ENCODE measurements around the gene SDK2.
A peak's percentile ranks its signal among the peaks of the same experiment; 100 is the strongest.
"Not testable (repeated sequence)": the region's sequence is repeated elsewhere in the genome, so short reads cannot be mapped to it uniquely, and the experiment has no call there.

SDK2 gene

DNA sequence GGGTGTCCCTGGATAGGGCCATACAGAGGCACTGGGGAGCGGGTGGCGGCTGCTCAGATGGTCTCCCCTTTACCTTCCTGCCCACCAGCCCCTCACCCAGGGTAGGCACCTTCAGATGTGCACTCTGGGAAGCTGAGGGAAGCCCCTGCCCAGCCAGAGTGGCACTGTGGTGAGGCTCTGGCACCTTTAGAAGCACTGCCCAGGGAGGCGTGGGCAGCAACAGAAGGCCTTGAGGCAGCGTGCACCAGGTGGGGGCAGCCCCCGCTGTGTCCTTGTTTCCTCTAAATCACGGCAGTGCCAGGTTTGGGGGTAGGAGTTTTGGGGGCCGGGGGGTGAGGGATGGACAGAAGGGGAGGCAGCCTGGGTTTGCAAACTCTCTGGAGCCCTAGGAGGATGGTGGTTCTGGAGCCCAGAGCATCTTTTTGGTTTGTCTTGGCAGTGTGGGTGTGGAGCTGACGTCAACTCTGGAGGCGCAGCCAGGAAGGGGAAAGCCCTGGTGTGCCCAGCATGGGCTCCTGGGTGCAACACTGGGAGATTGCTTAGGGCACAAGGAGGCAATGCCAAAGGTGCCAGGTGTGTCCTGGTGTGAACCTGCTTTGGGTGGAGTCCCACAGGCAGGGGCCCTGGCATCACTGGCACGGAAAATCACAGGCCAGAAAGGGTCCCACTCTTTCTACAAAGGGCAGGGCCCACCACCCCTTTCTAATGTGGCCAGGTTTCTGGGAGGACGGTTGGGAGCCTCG is 309.3 kb downstream of the SDK2 start:
- DNase-seq (ENCODE audit: low read depth in 1 of 2, low spot score in 1 of 2) = no peak

DNA sequence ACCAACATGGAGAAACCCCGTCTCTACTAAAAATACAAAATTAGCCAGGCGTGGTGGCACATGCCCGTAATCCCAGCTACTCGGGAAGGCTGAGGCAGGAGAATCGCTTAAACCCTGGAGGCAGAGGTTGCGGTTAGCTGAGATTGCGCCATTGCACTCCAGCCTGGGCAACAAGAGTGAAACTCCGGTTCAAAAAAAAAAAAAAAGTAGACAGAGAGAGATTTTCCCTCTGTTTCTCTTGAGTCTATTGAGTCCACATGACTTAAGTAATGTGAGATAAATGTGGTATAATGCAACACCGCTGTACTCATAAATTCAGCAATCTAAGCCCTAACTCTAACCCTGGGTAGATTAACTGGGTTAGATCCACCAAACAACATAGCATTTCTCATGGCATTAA is 310.8 kb downstream of the SDK2 start:
- not testable (repeated sequence) for DNase-seq (ENCODE audit: low read depth in 1 of 2, low spot score in 1 of 2)

DNA sequence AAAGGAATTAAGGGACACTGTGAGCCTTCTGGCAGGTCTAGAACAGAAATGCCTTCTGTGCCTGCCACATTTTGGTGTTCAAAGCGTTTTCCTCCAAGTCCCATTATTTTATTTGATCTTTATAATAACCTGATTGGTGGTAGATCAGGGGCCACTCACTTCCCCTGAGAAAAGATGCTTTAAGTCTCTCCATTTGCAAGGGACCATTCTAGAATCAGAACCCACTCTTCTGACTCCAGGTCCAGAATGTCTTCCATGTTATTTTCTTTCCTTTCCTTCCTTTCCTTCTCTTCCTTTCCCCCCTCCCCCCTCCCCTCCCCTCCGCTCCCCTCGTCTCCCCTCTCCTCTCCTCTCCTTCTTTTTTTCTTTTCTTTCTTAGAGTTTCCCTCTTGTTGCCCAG is 313.2 kb downstream of the SDK2 start:
- DNase-seq (ENCODE audit: low read depth in 1 of 2, low spot score in 1 of 2) = no peak

DNA sequence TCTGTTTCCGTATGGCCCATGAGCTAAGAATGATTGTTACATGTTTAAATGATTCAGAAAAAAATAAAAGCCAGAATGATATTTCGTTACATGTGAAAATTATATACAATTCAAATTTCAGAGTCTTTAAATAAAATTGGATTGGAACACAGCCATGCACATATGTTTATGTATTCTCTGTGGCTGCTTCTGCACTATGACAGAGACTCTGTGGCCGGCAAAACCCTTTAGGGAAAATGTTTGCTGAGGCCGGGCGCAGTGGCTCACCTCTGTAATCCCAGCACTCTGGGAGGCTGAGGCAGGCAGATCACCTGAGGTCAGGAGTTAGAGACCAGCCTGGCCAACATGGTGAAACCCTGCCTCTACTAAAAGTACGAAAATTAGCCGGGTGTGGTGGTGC is 316.6 kb downstream of the SDK2 start:
- no peak for DNase-seq (ENCODE audit: low read depth in 1 of 2, low spot score in 1 of 2)

DNA sequence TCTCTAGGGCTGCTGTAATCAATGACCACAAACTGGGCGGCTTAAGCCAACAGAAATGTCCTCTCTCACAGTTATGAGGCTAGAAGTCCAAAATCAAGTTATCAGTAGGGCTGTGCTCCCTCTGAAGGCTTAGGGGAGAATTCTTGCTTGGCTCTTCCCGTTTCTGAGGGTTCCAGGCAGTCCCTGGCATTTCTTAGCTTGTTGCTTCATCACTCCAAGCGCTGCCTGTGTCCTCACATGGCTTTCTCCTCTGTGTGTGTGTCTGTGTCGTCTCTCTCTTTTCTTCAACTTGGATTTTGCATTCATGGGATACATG is 318.8 kb downstream of the SDK2 start:
- DNase-seq (ENCODE audit: low read depth in 1 of 2, low spot score in 1 of 2) = no peak

DNA sequence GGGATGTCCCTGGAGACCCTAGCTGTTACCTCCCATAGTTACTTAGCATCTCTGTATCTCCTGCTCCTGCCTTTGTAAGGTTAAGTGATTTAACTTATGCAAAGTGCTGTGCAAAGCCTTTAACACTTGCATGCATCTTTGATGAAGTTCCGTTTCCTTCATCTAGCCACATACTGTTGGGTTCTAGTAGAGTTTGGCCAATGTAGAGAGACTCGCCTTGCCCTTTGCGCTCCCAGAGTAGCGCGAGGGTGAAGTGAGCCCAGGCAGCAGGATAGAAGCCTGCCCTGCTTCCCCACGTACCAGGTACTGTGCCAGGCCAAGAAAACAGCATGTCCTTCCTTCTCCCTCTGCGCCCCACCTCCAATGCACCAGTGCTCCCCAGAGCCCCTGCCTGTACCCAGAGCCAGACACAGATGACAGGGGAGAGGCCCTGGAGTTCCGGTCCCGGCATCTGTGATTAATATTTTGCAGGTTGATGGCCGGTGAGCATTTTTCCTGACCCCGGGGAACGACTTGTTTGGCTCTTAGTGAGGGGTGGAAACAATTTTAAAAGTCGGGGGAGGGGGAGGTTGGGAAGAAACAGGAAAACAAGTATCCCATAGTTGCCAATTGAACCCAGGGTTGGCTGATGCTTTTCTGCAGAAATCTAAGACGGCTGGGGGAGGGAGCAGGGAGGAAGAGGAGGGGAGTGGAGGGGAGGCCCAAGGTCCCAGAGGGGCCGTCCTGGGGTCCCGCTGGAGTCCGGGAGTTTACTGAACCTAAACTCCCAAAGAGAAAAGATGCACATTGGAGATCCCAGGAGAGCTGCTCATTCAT is 319.3 kb downstream of the SDK2 start:
- no peak for DNase-seq (ENCODE audit: low read depth in 1 of 2, low spot score in 1 of 2)

DNA sequence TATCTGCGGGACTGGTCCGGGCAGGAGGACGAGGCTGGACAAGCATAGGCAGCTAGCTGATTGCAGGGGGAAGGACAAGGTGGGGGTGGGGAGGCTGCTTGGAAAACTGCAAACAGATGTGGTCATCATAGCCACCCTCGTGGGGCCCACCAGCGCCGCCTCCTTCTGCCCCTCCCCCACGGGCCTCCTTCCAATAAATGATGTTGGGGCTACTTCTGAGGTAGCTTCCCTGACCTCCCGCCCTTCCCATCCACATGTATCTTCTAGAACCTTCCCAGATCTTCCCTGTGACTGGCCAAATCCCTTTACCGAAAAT is 320.1 kb downstream of the SDK2 start:
- no peak for DNase-seq (ENCODE audit: low read depth in 1 of 2, low spot score in 1 of 2)

DNA sequence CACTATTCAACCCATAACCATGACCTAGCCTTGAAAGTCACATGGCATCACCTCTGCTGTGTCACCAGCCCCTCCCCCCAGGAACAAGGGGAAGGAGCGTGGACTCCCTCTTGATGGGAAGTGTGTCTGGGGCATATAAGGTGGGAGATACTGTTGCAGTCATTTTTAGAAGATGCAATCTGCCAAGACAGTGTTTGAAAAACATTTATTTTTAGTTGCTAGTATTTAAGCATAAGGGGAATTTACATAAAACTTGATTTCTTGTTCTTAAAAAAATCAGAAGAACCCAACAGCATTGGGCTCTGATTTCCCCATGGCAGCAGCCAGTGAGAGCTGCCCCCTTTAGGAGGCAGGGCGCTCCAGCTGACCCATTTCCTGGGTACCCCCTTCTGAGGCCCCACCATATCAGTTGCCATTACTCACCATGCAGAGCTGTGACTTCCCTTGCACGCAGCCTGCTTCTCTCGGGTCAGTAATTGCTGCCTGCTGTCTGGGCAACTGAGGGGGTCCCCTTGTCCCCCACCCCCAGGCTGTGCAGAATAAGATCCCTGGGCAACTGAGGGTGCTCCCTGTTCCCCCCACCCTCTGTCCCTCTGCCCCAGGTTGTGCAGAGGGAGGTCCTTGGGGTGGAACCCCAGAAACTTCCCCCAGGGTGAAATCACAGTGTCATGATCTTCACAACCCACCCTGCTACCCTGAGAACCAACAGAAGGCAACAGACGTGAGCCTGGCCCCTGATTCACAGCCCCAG is 320.7 kb downstream of the SDK2 start:
- no peak for DNase-seq (ENCODE audit: low read depth in 1 of 2, low spot score in 1 of 2)

DNA sequence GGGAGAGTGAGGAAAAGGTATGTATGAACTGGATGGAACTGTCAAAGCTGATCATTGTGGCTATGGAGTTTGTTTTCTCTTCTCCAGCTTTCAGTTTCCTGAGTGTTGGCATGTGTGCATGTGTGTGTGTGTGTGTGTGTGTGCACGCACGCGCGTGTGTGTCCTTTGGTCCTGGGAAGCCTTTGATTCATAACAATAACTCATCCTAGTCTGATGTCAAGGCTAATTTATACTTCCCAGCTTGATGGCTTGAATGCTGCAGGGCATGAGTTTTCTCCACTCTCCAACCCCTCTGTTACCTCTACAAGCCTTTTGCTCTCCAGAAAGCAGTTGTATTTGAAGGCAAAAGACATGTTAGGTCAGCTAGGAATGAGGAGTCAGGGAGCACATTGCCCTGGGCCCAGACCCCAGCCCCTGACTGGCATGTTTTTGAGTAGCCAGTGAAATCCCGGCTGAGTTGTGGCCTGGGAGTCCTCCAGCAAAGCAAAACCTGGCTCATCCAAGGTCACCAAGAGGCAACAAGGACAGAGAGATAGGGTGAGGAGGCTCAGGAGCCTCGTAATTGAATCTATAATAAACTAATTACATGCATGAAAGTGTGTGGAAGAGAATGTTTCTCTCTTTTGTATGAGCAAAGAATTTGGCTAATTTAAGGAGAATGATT is 323.5 kb downstream of the SDK2 start:
- DNase-seq (ENCODE audit: low read depth in 1 of 2, low spot score in 1 of 2) = no peak

DNA sequence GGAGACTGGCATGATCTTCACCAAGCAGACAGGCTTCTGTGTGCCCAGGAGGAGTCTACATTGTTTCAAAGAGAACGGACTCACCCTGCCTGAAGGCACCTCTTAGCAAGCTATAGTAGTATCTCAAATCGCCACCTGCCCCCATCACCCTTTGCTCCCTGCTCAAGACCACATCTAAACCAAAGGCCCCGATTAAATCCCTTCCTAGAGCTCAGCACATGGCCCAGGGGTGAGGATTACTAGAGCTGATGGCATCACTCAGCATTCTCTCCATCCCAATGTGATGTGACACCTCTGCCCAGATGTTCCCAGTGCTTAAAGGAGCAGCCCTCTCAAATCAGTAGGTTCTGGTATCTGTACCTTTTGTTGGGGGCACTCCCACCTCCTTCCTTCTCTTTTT is 324.5 kb downstream of the SDK2 start:
- DNase-seq (ENCODE audit: low read depth in 1 of 2, low spot score in 1 of 2) = no peak

DNA sequence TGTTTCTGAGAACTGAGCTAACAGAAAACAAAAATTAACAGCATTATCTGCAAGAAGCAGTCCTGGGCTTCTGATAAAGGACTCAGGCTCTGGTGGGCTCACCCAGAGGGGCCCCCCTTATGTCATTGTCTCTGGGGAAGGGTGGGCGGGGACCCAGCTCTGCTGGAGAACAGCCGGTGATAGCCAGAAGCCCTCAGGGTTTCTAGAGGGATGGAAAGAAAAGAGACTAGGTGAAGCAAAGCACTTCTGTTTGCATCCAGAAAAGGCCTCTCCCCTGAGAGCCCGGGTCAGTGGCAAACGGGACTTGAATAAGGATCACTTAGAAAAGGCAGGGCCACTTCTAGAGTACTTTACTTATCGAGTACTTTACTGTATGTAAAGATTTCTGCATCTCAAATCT is 325.4 kb downstream of the SDK2 start:
- no peak for DNase-seq (ENCODE audit: low read depth in 1 of 2, low spot score in 1 of 2)

DNA sequence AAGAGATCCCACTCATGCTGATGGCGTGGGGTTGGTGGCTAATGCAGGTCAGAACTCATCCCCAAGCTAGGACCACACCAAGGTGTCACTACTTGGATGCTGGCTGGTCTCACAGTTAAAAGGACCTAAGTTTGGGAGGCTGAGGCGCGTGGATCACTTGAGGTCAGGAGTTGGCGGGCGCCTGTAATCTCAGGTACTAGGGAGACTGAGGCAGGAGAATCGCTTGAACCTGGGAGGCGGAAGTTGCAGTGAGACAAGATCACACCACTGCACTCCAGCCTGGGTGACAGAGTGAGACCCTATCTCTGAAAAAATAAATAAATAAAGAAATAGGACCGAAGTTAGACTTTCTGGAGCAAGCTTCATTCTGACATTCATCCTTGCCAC is 325.8 kb downstream of the SDK2 start:
- DNase-seq (ENCODE audit: low read depth in 1 of 2, low spot score in 1 of 2) = no peak

DNA sequence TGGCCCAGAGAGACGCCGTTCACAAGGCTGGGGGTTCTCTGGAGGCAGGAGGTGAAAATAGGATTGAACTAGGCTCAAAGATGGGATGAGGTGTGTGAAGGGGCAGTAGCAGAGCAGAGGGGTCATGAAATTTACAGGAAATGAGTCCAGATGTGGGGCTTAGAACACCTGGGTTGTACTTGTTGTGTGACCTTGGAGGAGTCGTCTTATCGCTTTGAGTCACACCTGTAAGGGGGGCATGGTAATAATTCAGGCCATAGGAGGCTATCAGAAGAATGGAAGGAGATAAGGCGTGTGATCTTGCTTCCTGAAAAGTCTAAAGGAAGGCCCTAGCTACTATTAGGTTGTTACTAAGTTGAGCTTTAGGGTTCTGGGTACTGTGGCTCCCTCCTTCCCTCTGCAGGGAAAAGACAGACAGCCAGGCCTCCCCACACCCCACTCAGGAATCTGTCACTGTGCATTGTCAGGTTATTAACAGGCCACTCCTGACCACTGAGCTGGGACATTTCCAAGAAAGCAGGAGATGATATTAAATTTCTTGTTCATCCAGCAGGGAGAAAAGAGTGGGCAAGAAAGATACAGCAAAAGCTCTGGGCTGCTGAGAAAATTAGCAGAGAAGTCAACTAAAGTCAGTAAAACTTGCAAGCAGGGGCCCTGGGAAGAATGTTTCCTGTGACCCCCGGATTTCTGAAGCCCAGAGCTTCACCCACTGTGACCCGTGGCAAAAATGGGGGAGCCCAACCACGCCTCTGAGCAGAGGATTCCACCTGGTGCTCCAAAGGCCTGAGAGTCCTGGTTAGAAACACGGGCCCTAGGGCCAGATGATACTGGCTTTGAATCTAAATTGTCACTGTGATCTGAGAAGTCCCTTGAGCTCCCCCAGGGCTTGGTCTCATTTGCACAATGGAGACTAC is 326.5 kb downstream of the SDK2 start:
- DNase-seq (ENCODE audit: low read depth in 1 of 2, low spot score in 1 of 2) = no peak

DNA sequence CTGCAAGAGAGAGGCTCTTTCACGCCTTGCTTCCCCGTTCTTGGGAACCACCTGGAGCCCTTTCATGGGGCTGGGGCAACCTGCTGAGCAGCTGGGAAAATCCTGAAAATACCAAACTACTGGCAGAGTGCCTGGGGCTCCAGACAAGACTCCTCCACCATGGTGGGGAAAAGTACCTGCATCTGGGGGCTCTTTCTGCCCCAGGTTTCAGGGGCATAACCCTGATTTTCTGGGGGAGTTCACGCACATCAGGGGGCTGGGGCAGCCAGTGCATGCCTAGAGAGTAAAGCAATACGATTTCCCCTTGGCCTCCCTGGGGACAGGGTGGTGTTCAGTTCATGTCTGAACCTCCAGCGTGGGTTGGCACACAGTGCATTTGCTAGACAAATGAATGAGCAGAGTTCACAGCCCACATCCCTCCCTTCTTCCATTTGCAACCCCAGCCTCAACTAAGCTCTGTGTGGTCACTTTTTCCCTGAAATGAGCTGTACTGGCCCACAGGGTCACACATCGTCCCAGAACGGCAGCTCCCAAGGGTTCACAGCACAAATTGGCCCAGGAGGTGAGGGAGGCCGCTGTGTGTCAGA is 327.2 kb downstream of the SDK2 start:
- DNase-seq (ENCODE audit: low read depth in 1 of 2, low spot score in 1 of 2) = no peak

DNA sequence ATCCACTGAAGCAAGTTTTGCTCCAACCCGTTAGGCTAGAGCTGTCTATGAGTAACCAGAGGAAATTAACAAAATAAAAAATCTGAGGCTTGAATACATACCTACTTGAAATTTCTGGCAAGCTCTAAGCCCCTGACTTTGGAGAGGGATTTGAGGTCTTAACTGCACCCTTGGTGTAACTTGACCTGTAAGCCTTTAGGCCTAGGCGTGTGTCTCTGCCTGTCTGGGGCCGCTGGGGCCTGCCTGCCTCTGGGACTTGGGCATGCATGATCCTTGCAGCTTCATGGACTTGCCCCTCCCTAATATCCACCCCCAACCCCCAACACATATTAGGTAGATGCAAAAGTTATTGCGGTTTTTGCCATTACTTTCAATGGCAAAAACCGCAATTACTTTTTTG is 328.8 kb downstream of the SDK2 start:
- DNase-seq (ENCODE audit: low read depth in 1 of 2, low spot score in 1 of 2) = no peak

DNA sequence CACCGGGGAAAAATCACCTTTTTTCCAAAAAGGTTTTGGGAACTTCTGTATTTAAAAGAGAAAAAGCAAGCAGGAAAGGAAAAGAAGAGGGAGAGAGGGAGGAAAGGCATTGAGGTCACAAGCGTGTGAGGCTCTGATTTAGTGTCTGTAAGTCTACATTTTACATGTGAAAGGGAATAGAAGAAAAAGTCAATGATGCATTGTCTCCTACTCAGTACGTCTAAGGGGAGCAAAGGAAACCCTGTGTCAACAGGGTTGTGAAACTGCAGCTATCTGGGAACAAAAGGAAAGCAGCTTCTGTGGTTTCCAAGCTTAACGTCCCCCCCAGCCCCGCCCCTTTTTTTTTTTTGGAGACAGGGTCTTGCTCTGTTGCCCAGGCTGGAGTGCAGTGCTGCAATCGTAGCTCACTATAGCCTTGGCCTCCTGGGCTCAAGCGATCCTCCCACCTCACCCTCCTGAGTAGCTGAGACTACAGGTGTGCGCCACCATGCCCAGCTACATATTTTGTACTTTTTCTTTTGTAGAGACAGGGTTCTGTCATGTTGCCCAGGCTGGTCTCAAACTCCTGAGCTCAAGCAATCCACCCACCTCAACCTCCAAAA is 330.6 kb downstream of the SDK2 start:
- no peak for DNase-seq (ENCODE audit: low read depth in 1 of 2, low spot score in 1 of 2)

DNA sequence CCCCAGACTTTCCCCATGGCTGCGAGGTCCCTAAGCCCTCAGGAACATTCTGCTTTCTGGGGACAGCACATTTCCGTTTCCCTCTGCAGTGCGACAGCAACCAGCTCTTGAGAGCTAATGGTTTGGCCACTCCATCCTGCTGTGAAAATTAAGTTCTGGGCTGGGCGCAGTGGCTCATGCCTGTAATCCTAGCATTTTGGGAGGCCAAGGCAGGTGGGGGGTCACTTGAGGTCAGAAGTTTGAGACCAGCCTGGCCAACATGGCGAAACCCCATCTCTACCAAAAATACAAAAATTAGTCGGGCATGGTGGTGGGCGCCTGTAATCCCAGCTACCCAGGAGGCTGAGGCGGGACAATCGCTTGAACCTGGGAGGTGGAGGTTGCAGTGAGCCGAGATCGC is 331.4 kb downstream of the SDK2 start:
- DNase-seq (ENCODE audit: low read depth in 1 of 2, low spot score in 1 of 2) = not testable (repeated sequence)

DNA sequence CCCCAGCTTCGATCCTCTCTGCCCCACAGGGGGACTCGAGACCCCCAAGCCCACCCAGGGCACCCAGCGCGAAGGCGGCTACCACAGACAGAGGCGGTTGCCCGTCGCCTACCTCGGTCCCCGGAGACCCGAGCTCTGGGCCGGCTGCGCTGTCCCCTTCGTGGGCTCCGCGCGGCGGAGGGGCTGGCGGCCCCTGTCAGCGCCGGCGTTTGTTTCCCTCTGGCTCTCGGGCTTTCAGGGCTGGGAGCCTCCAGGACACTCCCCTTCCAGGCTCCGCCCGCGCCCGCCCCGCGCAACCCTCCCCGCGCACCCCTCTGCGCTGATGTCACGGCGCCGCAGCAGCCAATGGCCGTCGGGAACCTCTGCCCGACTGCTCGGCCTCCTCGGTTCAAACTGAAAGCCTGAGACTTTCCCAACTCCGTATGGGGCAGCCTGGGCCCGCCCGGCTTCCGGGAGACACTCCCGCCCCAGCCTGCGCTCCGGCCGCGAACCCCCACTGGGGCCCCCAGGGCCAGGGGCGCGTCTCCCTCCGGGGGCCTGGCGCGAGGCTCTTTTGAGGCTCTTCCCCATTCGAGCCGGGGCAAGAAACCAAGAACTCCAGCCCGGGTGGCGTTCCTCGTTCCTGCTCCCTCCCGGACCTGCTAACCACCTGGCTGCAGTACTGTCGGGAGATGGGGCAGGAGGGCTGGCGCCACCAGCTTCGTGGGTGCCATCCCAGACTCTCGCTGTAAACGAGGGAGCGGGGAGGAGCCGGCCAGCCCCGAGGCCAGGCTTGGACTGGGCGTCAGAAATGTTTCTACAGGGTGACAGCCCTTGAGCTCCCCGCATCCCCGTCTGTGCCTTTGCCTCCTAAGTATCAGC is 332.2 kb downstream of the SDK2 start, which contains the start of gene CDC42EP4:
TSS of gene CDC42EP4 (minus strand) at position 221 of the 861 bp plus-strand sequence. CDS start 25,501 bp downstream, outside the sequence.
- DNase-seq (ENCODE audit: low read depth in 1 of 2, low spot score in 1 of 2) = peak; percentile 75 to 77

DNA sequence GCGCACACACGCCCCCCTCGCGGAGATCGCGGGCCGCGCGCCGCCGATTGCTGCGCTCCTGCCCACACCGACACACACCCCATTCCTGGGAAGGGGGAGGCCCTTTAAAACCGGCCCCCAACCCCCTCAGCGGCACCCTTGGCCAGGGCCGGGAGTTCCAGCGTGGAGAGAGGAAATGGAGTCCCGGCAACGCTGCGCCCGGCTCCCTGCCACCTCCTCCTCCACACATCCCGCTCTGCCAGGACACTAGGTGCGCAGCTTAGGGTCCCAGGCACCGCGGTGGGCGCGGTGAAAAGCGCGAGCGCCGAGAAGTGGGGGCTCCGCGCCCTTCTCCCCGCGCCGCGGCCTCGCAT is 332.8 kb downstream of the SDK2 start:
- DNase-seq (ENCODE audit: low read depth in 1 of 2, low spot score in 1 of 2) = peak; percentile 4 to 6

Measured in activated T-helper 1 cell treated with anti-CD3 and anti-CD28 coated beads, Interleukin-2, amount 50 U/mL, for 16 hours (primary cell).